Osteoblast (primary cell): Measurements from ENCODE around the gene NRG2. TPM values are rescaled to one million over a fixed set of nuclear protein-coding genes. Genes with fewer than 3 reads are reported as not detected.

Experiments used
- DNase-seq: peaks from one replicate; pipeline ENCODE4 v3.0.0; 2011; ENCODE audit warnings: low spot score, mixed read lengths; ENCODE audit not compliant: insufficient read length; ENCODE audit errors: missing footprints
- H2AFZ ChIP-seq: 2 replicates; pipeline ENCODE4 v1.6.0; 2011; ENCODE audit warnings: mild to moderate bottlenecking, low read length
- H3K27ac ChIP-seq: 2 replicates; pipeline ENCODE4 v1.5.1; 2011; ENCODE audit warnings: mild to moderate bottlenecking, low read depth, low read length, moderate library complexity
- H3K27me3 ChIP-seq: 2 replicates; pipeline ENCODE4 v1.6.0; 2012; ENCODE audit warnings: mild to moderate bottlenecking, control low read depth, inconsistent platforms, low read length, moderate library complexity; ENCODE audit not compliant: insufficient read depth
- H3K36me3 ChIP-seq: 2 replicates; pipeline ENCODE4 v1.5.1; 2011; ENCODE audit warnings: mild to moderate bottlenecking, low read length, control low read depth, moderate library complexity; ENCODE audit not compliant: insufficient read depth
- H3K4me1 ChIP-seq: 2 replicates; pipeline ENCODE4 v1.5.1; 2011; ENCODE audit warnings: mild to moderate bottlenecking, low read length, control low read depth, moderate library complexity; ENCODE audit not compliant: insufficient read depth
- H3K4me2 ChIP-seq: 2 replicates; pipeline ENCODE4 v1.6.0; 2011; ENCODE audit warnings: mild to moderate bottlenecking, low read length; ENCODE audit not compliant: insufficient read depth
- H3K4me3 ChIP-seq: fragments of 200-600 bp; sonication (generic); 3 replicates; pipeline ENCODE4 v1.5.1; 2012; ENCODE audit warnings: mild to moderate bottlenecking, low read length, inconsistent platforms; ENCODE audit not compliant: insufficient read depth
- H3K79me2 ChIP-seq: 2 replicates; pipeline ENCODE4 v1.6.0; 2012; ENCODE audit warnings: mild to moderate bottlenecking, low read length, control low read depth, inconsistent platforms; ENCODE audit not compliant: insufficient read depth
- H3K9me3 ChIP-seq: 2 replicates; pipeline ENCODE4 v1.5.1; 2011; ENCODE audit warnings: low read depth, low read length, control low read depth
- H4K20me1 ChIP-seq: 2 replicates; pipeline ENCODE4 v1.6.0; 2012; ENCODE audit warnings: mild to moderate bottlenecking, low read length, control low read depth; ENCODE audit not compliant: insufficient read depth
- CTCF ChIP-seq: IDR thresholded peaks from 2 replicates; pipeline ENCODE4 v1.5.1; 2011; ENCODE audit warnings: mild to moderate bottlenecking, low read depth, low read length, moderate library complexity; ENCODE audit errors: extremely low read depth
- total RNA-seq: library from RNA; depleted of rRNA; stranded (reverse); fragments of >200 nt; gene quantifications from 2 replicates; pipeline ENCODE4 v1.2.3, GENCODE V29; 2012

NRG2 gene
- total RNA-seq, 1 donor, result 0.72 TPM

GRCh38 chr5:140073296-140073695 lies 30.2 kb upstream of the NRG2 start:
- Histone ChIP-seq H3K4me3 (no peak overlapping the region), H3K9me3 (no peaks in the 10 kb centered on the region), H3K27me3 (peaks cover 9% of the 10 kb centered on the region), H4K20me1 (no peaks in the 10 kb centered on the region), H2AFZ (no peak overlapping the region), H3K4me2 (no peak overlapping the region), H3K36me3 (no peaks in the 10 kb centered on the region), H3K4me1 (no peaks in the 10 kb centered on the region), H3K79me2 (no peaks in the 10 kb centered on the region), H3K27ac (no peak overlapping the region)
- TF ChIP-seq CTCF, result peak; percentile 51
- DNase-seq, result peak; percentile 19

- no peaks in the 10 kb centered on the region for H3K9me3 ChIP-seq
- no peak overlapping the region for H3K4me2 ChIP-seq
- no peak overlapping the region for H3K27ac ChIP-seq
- H2AFZ ChIP-seq, result no peak overlapping the region
- TF ChIP-seq CTCF, result no peak
- no peak for DNase-seq
- no peaks in the 10 kb centered on the region for H3K79me2 ChIP-seq
- H3K27me3 ChIP-seq, result peaks cover 13% of the 10 kb centered on the region
- H3K4me1 ChIP-seq, result no peaks in the 10 kb centered on the region
- H3K4me3 ChIP-seq, result no peak overlapping the region
- H4K20me1 ChIP-seq, result no peaks in the 10 kb centered on the region
- H3K36me3 ChIP-seq, result no peaks in the 10 kb centered on the region
Measured at GRCh38 chr5:140072812-140073211, 29.7 kb upstream of the NRG2 start.

- Histone ChIP-seq H3K9me3 (no peaks in the 10 kb centered on the region), H3K27me3 (peaks cover 68% of the 10 kb centered on the region), H3K27ac (no peak overlapping the region), H4K20me1 (no peaks in the 10 kb centered on the region), H3K4me1 (no peaks in the 10 kb centered on the region), H2AFZ (no peak overlapping the region), H3K4me2 (no peak overlapping the region), H3K4me3 (no peak overlapping the region), H3K79me2 (no peaks in the 10 kb centered on the region), H3K36me3 (no peaks in the 10 kb centered on the region)
- DNase-seq, result no peak
- TF ChIP-seq CTCF, result no peak
Measured at GRCh38 chr5:140060816-140061215, 17.7 kb upstream of the NRG2 start.

- no peak overlapping the region for H3K4me2 ChIP-seq
- peaks cover 70% of the 10 kb centered on the region for H3K27me3 ChIP-seq
Measured at GRCh38 chr5:140058212-140058932, 15.3 kb upstream of the NRG2 start.

More at GRCh38 chr5:140058212-140058932, 15.3 kb upstream of the NRG2 start:
- no peaks in the 10 kb centered on the region for H4K20me1 ChIP-seq
- no peak overlapping the region for H2AFZ ChIP-seq
- H3K4me3 ChIP-seq, result no peak overlapping the region
- H3K27ac ChIP-seq, result no peak overlapping the region
- H3K36me3 ChIP-seq, result no peaks in the 10 kb centered on the region
- no peak for TF ChIP-seq CTCF
- no peaks in the 10 kb centered on the region for H3K9me3 ChIP-seq
- no peaks in the 10 kb centered on the region for H3K4me1 ChIP-seq
- no peak for DNase-seq
- H3K79me2 ChIP-seq, result no peaks in the 10 kb centered on the region
